Glutamatergic neuron (in vitro differentiated cells): Measurements from ENCODE around the gene BABAM2. TPM values are rescaled to one million over a fixed set of nuclear protein-coding genes. Genes with fewer than 3 reads are reported as not detected.

Experiments used
- DNase-seq: peaks from one replicate; pipeline ENCODE4 v3.0.0; 2022
- H3K27ac Mint-ChIP-seq: one replicate; pipeline ENCODE4 v1.8.0; 2020; ENCODE audit warnings: mild to moderate bottlenecking, mixed read lengths, inconsistent platforms; ENCODE audit not compliant: unreplicated experiment
- H3K27me3 Mint-ChIP-seq: one replicate; pipeline ENCODE4 v1.8.0; 2020; ENCODE audit warnings: mild to moderate bottlenecking, moderate library complexity, mixed read lengths, inconsistent platforms; ENCODE audit not compliant: unreplicated experiment
- H3K36me3 Mint-ChIP-seq: one replicate; pipeline ENCODE4 v1.8.0; 2020; ENCODE audit warnings: mild to moderate bottlenecking, mixed read lengths, inconsistent platforms; ENCODE audit not compliant: unreplicated experiment
- H3K4me1 Mint-ChIP-seq: one replicate; pipeline ENCODE4 v1.8.0; 2020; ENCODE audit warnings: mild to moderate bottlenecking, low read depth, mixed read lengths, inconsistent platforms; ENCODE audit not compliant: unreplicated experiment
- H3K4me3 Mint-ChIP-seq: one replicate; pipeline ENCODE4 v1.8.0; 2020; ENCODE audit warnings: mild to moderate bottlenecking, mixed read lengths, inconsistent platforms; ENCODE audit not compliant: unreplicated experiment
- H3K9me3 Mint-ChIP-seq: one replicate; pipeline ENCODE4 v1.8.0; 2020; ENCODE audit warnings: mild to moderate bottlenecking, moderate library complexity, mixed read lengths, inconsistent platforms; ENCODE audit not compliant: unreplicated experiment
- CTCF ChIP-seq: fragments of 200-600 bp; sonication (generic); IDR thresholded peaks from one replicate; pipeline ENCODE4 v1.5.0; 2021; ENCODE audit not compliant: partially characterized antibody, unreplicated experiment
- total RNA-seq: library from RNA; stranded (reverse); fragmentation: NEBNext Ultra II Directional; extraction: Animal tissue kit (Norgen Biotek cat#: 25700); gene quantifications from one replicate; pipeline ENCODE4 v1.2.1, GENCODE V29; 2021; ENCODE audit not compliant: unreplicated experiment

BABAM2 gene
- total RNA-seq, 1 donor from 2014 or later = 29.9 TPM

DNA sequence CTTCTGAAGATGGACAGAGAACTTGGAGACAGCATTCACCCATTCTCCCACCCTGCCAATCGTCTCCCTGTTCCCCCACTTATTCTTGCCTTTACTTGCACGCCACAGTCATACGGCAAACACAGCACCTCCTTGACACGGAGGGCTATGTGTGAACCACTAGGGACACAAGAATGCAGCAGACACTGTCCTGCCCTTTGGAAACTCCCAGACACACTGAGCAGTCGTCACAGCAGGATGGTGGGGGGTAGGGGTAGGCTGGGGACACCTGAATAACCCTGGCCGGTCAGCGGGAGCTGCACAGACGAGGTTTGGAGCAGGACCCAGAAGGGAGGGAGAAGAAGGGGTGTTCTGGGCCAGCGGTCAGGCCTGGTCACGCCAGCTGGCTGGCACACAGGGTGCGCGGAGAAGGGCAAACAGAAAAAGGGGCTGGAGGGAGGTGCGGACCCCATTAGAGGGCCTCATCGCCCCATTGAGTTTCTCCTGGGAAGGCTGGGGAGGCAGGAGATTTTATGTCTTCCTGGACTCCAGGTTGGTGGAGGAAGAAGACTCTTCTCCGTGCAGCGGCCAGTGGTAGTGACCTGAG, 462.2 kb downstream of the BABAM2 start:
- H3K9me3 Mint-ChIP-seq = peaks cover 4% of the 10 kb centered on the region
- no peak overlapping the region for H3K27ac Mint-ChIP-seq
- no peaks in the 10 kb centered on the region for H3K36me3 Mint-ChIP-seq
- no peak overlapping the region for H3K4me3 Mint-ChIP-seq
- DNase-seq = no peak
- H3K4me1 Mint-ChIP-seq = no peaks in the 10 kb centered on the region
- TF ChIP-seq CTCF = no peak
- peaks cover 4% of the 10 kb centered on the region for H3K27me3 Mint-ChIP-seq

GRCh38 chr2:28354920-28355520, 464.5 kb downstream of the BABAM2 start:
- DNase-seq = no peak
- H3K36me3 Mint-ChIP-seq = no peaks in the 10 kb centered on the region
- H3K9me3 Mint-ChIP-seq = peaks cover 4% of the 10 kb centered on the region
- H3K27me3 Mint-ChIP-seq = peaks cover 4% of the 10 kb centered on the region
- H3K4me1 Mint-ChIP-seq = no peaks in the 10 kb centered on the region
- no peak overlapping the region for H3K27ac Mint-ChIP-seq
- H3K4me3 Mint-ChIP-seq = no peak overlapping the region
- no peak for TF ChIP-seq CTCF

GRCh38 chr2:28355521-28356094, 465.1 kb downstream of the BABAM2 start:
- H3K4me3 Mint-ChIP-seq = no peak overlapping the region
- H3K9me3 Mint-ChIP-seq = peaks cover 4% of the 10 kb centered on the region
- no peaks in the 10 kb centered on the region for H3K4me1 Mint-ChIP-seq
- no peak for TF ChIP-seq CTCF
- H3K27me3 Mint-ChIP-seq = peaks cover 4% of the 10 kb centered on the region
- no peaks in the 10 kb centered on the region for H3K36me3 Mint-ChIP-seq
- DNase-seq = no peak
- no peak overlapping the region for H3K27ac Mint-ChIP-seq

DNA sequence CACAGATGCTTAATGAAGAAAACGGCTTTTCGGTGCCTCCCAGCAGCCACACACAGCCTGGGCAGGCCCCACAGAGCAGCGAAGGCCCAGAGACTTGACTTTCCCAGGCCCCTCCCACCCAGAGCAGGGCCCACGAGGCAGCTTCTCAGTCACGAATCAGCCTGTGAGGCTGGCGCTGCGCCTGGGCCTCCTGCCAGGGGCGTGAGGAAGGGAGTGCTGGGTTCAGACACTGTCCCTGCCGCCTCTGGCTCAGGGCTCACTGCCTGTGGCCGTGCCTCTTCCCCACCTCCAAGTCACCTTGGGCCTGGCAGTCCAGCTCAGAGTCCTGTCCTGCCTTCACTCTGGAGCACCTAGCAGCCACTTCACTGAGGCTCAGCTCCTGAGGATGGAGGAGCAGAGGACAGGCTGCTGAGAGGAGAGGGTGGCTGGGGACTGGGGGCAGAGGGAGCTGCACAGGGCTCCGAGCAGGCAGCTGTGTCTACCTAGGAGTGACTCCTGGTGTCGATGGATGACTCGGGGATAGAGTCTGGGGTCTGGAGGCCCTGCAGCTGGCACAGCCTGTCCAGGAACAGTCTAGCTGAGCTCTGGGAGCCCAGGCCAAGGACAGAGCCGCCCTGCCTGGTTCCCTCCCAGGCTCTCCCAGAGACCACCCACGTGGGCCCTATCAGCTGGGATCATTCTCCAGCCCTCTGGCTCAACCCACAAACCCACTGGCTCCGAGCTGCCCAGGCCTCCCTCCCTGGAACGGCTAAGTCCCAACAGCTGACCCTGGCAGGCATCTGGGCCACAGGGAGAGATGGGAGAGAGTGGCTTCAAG, 465.8 kb downstream of the BABAM2 start:
- H3K36me3 Mint-ChIP-seq = no peaks in the 10 kb centered on the region
- no peak overlapping the region for H3K27ac Mint-ChIP-seq
- H3K27me3 Mint-ChIP-seq = peaks cover 4% of the 10 kb centered on the region
- DNase-seq = no peak
- no peak overlapping the region for H3K4me3 Mint-ChIP-seq
- no peak for TF ChIP-seq CTCF
- no peaks in the 10 kb centered on the region for H3K4me1 Mint-ChIP-seq
- H3K9me3 Mint-ChIP-seq = peaks cover 4% of the 10 kb centered on the region
